Nephron (organoid): ENCODE results near the gene SGCD.

ENCODE experiments used
- H3K27ac Mint-ChIP-seq, 3 experiments: 2 replicates each; pipeline ENCODE4 v1.8.0; 2020; ENCODE audit warnings: mixed read lengths in 3 of 3, mild to moderate bottlenecking in 2 of 3, moderate library complexity in 1 of 3
- H3K27me3 Mint-ChIP-seq: 2 replicates; pipeline ENCODE4 v1.8.0; 2021; ENCODE audit warnings: low read depth, mild to moderate bottlenecking, moderate library complexity, mixed read lengths
- H3K36me3 Mint-ChIP-seq: 2 replicates; pipeline ENCODE4 v1.8.0; 2020; ENCODE audit warnings: low read depth, mixed read lengths
- H3K4me1 Mint-ChIP-seq: 2 replicates; pipeline ENCODE4 v1.8.0; 2020; ENCODE audit warnings: mixed read lengths
- H3K4me3 Mint-ChIP-seq, 3 experiments: 2 replicates each; pipeline ENCODE4 v1.8.0; 2020; ENCODE audit warnings: mild to moderate bottlenecking in 3 of 3, mixed read lengths in 3 of 3, moderate library complexity in 2 of 3
- H3K9me3 Mint-ChIP-seq: 2 replicates; pipeline ENCODE4 v1.8.0; 2020; ENCODE audit warnings: mixed read lengths
- TF ChIP-seq, protein P1 (sequence below), 3 experiments: fragments of 200-600 bp; sonication (generic); IDR thresholded peaks; one replicate each; pipeline ENCODE4 v1.5.0; 2021; ENCODE audit warnings: antibody characterized with exemption in 3 of 3; ENCODE audit not compliant: unreplicated experiment in 3 of 3

The SGCD gene

DNA sequence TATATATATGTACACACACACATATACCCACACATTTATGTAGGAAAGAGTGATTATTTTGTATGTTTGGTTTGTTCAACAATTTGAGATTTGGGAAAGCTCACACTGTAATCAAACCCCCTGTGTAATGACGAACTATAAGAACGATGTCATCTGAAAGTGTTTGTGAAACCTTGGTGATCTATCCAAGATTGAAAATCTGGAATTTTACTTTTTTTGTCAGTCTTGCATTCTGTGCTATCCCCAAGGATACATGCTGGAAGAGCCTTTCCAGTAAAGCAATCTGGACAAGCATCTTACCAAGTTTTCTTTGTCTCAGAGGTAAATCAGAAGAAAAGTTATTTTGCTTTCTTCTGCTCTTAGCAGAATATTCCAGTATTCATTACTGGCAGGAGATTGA, 23.3 kb downstream of the SGCD start:
- H3K4me3 Mint-ChIP-seq: no peak overlapping the region
- H3K4me1 Mint-ChIP-seq: no peaks in the 10 kb centered on the region
- H3K27me3 Mint-ChIP-seq: no peaks in the 10 kb centered on the region
- H3K36me3 Mint-ChIP-seq: peaks cover 22% of the 10 kb centered on the region
- peaks cover 3% of the 10 kb centered on the region for H3K9me3 Mint-ChIP-seq
- TF ChIP-seq, protein P1, sequence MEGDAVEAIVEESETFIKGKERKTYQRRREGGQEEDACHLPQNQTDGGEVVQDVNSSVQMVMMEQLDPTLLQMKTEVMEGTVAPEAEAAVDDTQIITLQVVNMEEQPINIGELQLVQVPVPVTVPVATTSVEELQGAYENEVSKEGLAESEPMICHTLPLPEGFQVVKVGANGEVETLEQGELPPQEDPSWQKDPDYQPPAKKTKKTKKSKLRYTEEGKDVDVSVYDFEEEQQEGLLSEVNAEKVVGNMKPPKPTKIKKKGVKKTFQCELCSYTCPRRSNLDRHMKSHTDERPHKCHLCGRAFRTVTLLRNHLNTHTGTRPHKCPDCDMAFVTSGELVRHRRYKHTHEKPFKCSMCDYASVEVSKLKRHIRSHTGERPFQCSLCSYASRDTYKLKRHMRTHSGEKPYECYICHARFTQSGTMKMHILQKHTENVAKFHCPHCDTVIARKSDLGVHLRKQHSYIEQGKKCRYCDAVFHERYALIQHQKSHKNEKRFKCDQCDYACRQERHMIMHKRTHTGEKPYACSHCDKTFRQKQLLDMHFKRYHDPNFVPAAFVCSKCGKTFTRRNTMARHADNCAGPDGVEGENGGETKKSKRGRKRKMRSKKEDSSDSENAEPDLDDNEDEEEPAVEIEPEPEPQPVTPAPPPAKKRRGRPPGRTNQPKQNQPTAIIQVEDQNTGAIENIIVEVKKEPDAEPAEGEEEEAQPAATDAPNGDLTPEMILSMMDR (IDR thresholded peaks at IDR 0.05; ENCODE audit: unreplicated experiment in 3 of 3): no peak
- H3K27ac Mint-ChIP-seq: no peak overlapping the region

DNA sequence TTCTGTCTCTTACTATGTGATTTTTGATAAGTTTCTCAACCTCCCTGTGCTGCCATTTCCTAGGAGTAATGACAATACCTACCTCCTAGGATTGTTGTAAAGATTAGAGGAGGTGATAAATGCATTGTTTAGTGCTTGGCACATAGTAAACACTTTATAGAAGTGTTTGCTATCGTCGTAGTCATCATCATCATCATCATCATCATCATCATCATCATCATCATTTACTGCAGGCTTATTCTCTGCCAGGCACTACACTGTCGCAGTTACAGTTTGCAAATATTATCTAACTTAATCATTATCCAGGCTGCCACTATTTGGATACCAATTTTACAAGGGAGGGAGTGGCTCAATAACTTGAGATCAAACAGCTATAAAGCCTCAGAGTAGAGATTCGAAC, 24.5 kb downstream of the SGCD start:
- TF ChIP-seq, protein P1 (IDR thresholded peaks at IDR 0.05; ENCODE audit: unreplicated experiment in 3 of 3): no peak
- H3K36me3 Mint-ChIP-seq: peaks cover 20% of the 10 kb centered on the region
- peaks cover 3% of the 10 kb centered on the region for H3K9me3 Mint-ChIP-seq
- H3K27ac Mint-ChIP-seq: no peak overlapping the region
- peaks cover 9% of the 10 kb centered on the region for H3K4me1 Mint-ChIP-seq
- H3K4me3 Mint-ChIP-seq: no peak overlapping the region
- H3K27me3 Mint-ChIP-seq: no peaks in the 10 kb centered on the region

DNA sequence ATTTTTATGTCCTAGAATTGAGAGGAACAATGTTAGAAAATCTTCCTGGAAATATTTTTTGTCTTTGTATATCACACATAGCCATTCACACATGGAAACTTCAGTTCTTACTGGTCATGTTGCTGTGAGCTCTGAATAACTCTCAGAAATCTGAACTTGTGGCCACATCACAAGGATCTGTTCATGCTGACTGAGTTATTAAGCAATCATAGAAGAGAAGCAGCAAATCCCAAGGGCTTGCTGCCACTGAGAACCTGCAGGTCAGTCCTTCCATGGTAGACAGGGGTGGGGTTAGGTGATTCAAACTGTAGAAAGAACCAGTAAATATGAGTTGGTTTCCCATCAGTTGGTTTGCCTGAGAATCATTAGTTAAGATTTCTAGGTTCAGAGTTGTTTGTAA, 27.6 kb downstream of the SGCD start:
- TF ChIP-seq, protein P1 (IDR thresholded peaks at IDR 0.05; ENCODE audit: unreplicated experiment in 3 of 3): no peak
- Mint-ChIP-seq H3K27ac (no peak overlapping the region), H3K4me3 (no peak overlapping the region), H3K9me3 (no peaks in the 10 kb centered on the region), H3K36me3 (peaks cover 4% of the 10 kb centered on the region), H3K27me3 (no peaks in the 10 kb centered on the region), H3K4me1 (peaks cover 20% of the 10 kb centered on the region)

DNA sequence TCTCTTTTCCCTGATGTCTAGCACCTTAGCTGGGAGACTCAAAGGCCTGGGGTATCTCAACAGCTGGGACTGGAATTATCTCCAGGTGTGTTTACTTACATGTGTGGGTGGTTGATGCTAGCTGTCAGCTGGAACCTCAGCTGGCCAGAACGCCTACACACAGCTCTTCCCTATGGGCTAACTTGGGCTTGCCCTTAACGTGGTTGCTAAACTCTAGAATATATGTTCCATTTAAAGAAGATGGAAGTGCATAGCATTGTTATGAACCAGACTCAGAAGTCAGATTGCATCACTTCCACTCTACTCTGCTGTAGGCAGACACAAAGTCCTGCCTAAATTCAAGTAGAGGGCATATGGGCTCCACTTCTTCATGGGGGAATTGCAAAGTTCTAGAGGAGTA, 29.3 kb downstream of the SGCD start:
- Mint-ChIP-seq H3K27ac (peak overlapping the region in 1 of 3 experiments; percentile 37), H3K27me3 (peaks cover 4% of the 10 kb centered on the region), H3K9me3 (peaks cover under 1% of the 10 kb centered on the region), H3K4me3 (no peak overlapping the region), H3K4me1 (peaks cover 23% of the 10 kb centered on the region), H3K36me3 (peaks cover 5% of the 10 kb centered on the region)
- TF ChIP-seq, protein P1 (IDR thresholded peaks at IDR 0.05; ENCODE audit: unreplicated experiment in 3 of 3): no peak

DNA sequence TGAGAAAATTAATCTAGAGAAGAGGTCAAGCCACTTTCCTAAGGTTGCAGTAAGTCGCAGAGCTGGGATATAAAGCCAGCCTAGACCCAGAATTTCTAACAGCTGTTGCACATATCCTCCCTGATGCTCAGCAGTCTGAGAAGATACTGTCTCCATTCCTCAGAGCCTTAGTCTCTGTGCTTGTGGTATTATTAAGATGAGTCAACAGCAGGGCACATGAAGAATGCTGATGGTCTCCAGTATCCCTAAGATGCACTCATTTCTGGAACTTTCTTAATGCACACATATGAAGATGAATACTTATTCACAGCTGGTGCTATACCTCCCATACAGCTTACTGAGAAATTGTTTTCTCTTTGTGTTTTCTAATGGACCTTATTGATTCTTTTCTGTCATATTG, 32.5 kb downstream of the SGCD start:
- no peak overlapping the region for H3K4me3 Mint-ChIP-seq

More for the DNA sequence above, 32.5 kb downstream of the SGCD start:
- Mint-ChIP-seq H3K4me1 (peaks cover 23% of the 10 kb centered on the region), H3K36me3 (peaks cover 7% of the 10 kb centered on the region), H3K27me3 (peaks cover 4% of the 10 kb centered on the region), H3K27ac (no peak overlapping the region), H3K9me3 (peaks cover 2% of the 10 kb centered on the region)
- TF ChIP-seq, protein P1 (IDR thresholded peaks at IDR 0.05; ENCODE audit: unreplicated experiment in 3 of 3): no peak
